Smooth muscle cell (in vitro differentiated cells): ENCODE data around the gene OSBPL10. TPM values are rescaled to one million over a fixed set of nuclear protein-coding genes. Genes with fewer than 3 reads are reported as not detected.

Source experiments
- DNase-seq: peaks from one replicate; lab custom pipeline; 2025; ENCODE audit not compliant: unreplicated experiment; lab: John Stamatoyannopoulos, UW
- H2AFZ ChIP-seq: fragments of 200-600 bp; sonication (generic); 2 replicates; pipeline ENCODE4 v1.6.0; 2016; ENCODE audit warnings: antibody characterized with exemption, low read depth, mild to moderate bottlenecking
- H3F3A ChIP-seq: fragments of 200-600 bp; sonication (generic); 2 replicates; pipeline ENCODE4 v1.6.0; 2017; ENCODE audit warnings: antibody characterized with exemption, low read depth
- H3K27ac ChIP-seq: fragments of 200-600 bp; sonication (generic); 2 replicates; pipeline ENCODE4 v1.5.1; 2016; ENCODE audit warnings: low read depth, mild to moderate bottlenecking
- H3K27me3 ChIP-seq: fragments of 200-600 bp; sonication (generic); 2 replicates; pipeline ENCODE4 v1.6.1; 2016; ENCODE audit warnings: low read depth, mild to moderate bottlenecking
- H3K36me3 ChIP-seq: fragments of 200-600 bp; sonication (generic); 2 replicates; pipeline ENCODE4 v1.5.1; 2016; ENCODE audit warnings: low read depth
- H3K4me1 ChIP-seq: fragments of 200-600 bp; sonication (generic); 2 replicates; pipeline ENCODE4 v1.5.1; 2016; ENCODE audit warnings: low read depth
- H3K4me2 ChIP-seq: fragments of 200-600 bp; sonication (generic); 2 replicates; pipeline ENCODE4 v1.6.0; 2016; ENCODE audit warnings: mild to moderate bottlenecking
- H3K4me3 ChIP-seq: fragments of 200-600 bp; sonication (generic); 2 replicates; pipeline ENCODE4 v1.5.1; 2016; ENCODE audit warnings: mild to moderate bottlenecking
- H3K79me2 ChIP-seq: fragments of 200-600 bp; sonication (generic); 2 replicates; pipeline ENCODE4 v1.6.0; 2016; ENCODE audit warnings: low read depth, mild to moderate bottlenecking
- H3K9ac ChIP-seq: fragments of 200-600 bp; sonication (generic); 2 replicates; pipeline ENCODE4 v1.6.0; 2016; ENCODE audit warnings: low read depth
- H3K9me3 ChIP-seq: fragments of 200-600 bp; sonication (generic); replicated peaks from 2 replicates; pipeline ENCODE4 v1.5.1; 2016; ENCODE audit warnings: low read depth
- H4K20me1 ChIP-seq: fragments of 200-600 bp; sonication (generic); 2 replicates; pipeline ENCODE4 v1.6.0; 2016; ENCODE audit warnings: low read depth
- CTCF ChIP-seq: fragments of 200-600 bp; sonication (generic); IDR thresholded peaks from 2 replicates; pipeline ENCODE4 v1.5.1; 2017; ENCODE audit warnings: borderline replicate concordance, mild to moderate bottlenecking, antibody characterized with exemption; ENCODE audit not compliant: insufficient read depth, poor library complexity, severe bottlenecking
- WGBS: methylation state at CpG from one replicate; pipeline ENCODE4 v1.1.7; 2016; ENCODE audit warnings: low lambda C conversion rate; 5-methylcytosine and 5-hydroxymethylcytosine counted together
- polyA plus RNA-seq: library from polyadenylated mRNA; unstranded; fragments of >200 nt; fragmentation: Nextera tagmentation; extraction: Ambion mirVana; gene quantifications from 2 replicates; pipeline ENCODE4 v1.2.1, GENCODE V29; 2016
- total RNA-seq: library from RNA; depleted of rRNA; stranded (reverse); fragments of >200 nt; gene quantifications from 2 replicates; pipeline ENCODE4 v1.2.3, GENCODE V29; 2014

OSBPL10 gene
- total and polyA plus RNA-seq, 2 experiments from 2014 or later, result 48.9 to 91.5 TPM

- Histone ChIP-seq H3K4me3 (no peak overlapping the region), H3K27me3 (no peaks in the 10 kb centered on the region), H3K4me2 (no peak overlapping the region), H3K36me3 (peaks cover 6% of the 10 kb centered on the region), H3F3A (no peaks in the 10 kb centered on the region), H3K9ac (no peak overlapping the region), H3K9me3 (no peaks in the 10 kb centered on the region), H3K79me2 (no peaks in the 10 kb centered on the region), H4K20me1 (no peaks in the 10 kb centered on the region), H3K27ac (no peak overlapping the region), H2AFZ (no peak overlapping the region), H3K4me1 (no peaks in the 10 kb centered on the region)
- 88% methylated on average over 9 of the region's 9 CpGs for WGBS
- TF ChIP-seq CTCF, result no peak
- DNase-seq, result no peak
Measured at GRCh38 chr3:31670722-31671121, 310.3 kb downstream of the OSBPL10 start.

- Histone ChIP-seq H3F3A (no peaks in the 10 kb centered on the region), H2AFZ (no peak overlapping the region), H3K27me3 (no peaks in the 10 kb centered on the region), H3K4me3 (no peak overlapping the region), H4K20me1 (no peaks in the 10 kb centered on the region), H3K4me2 (no peak overlapping the region), H3K79me2 (no peaks in the 10 kb centered on the region), H3K36me3 (peaks cover 6% of the 10 kb centered on the region), H3K4me1 (no peaks in the 10 kb centered on the region), H3K27ac (no peak overlapping the region), H3K9me3 (no peaks in the 10 kb centered on the region), H3K9ac (no peak overlapping the region)
- 100% methylated on average over 1 of the region's 1 CpG for WGBS
- no peak for TF ChIP-seq CTCF
- DNase-seq, result no peak
Measured at GRCh38 chr3:31670136-31670535, 310.9 kb downstream of the OSBPL10 start.

GRCh38 chr3:31668242-31668641 lies 312.8 kb downstream of the OSBPL10 start:
- Histone ChIP-seq H3K4me3 (no peak overlapping the region), H4K20me1 (no peaks in the 10 kb centered on the region), H3K9me3 (no peaks in the 10 kb centered on the region), H3K79me2 (no peaks in the 10 kb centered on the region), H3F3A (no peaks in the 10 kb centered on the region), H3K4me2 (no peak overlapping the region), H3K36me3 (peaks cover 6% of the 10 kb centered on the region), H3K27me3 (no peaks in the 10 kb centered on the region), H3K9ac (no peak overlapping the region), H2AFZ (no peak overlapping the region), H3K27ac (peak overlapping the region; percentile 89), H3K4me1 (no peaks in the 10 kb centered on the region)
- no peak for DNase-seq
- no peak for TF ChIP-seq CTCF
- 78% methylated on average over 4 of the region's 4 CpGs for WGBS

DNA sequence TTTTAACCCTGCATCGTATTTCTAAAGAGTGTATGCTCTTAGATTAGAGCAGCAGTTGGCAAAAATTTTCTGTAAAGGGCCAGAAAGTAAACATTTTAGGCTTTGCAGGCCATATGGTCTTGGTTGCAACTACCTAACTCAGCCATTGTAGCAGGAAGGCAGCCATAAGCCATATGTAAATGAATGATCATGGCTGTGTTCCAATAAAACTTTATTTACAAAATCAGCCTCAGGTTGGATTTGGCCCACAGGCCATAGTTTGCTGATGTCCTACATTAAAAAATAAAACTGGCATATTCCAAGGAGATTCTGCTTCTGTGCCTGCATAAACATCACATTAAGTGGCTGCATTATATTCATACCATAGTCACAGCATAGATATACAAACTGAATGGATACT lies 313.5 kb downstream of the OSBPL10 start:
- H3K4me3 ChIP-seq, result no peak overlapping the region
- H3K4me1 ChIP-seq, result no peaks in the 10 kb centered on the region
- H2AFZ ChIP-seq, result no peak overlapping the region
- H3F3A ChIP-seq, result no peaks in the 10 kb centered on the region
- no peak for DNase-seq
- H4K20me1 ChIP-seq, result no peaks in the 10 kb centered on the region
- H3K9ac ChIP-seq, result no peak overlapping the region
- H3K9me3 ChIP-seq, result no peaks in the 10 kb centered on the region
- no peaks in the 10 kb centered on the region for H3K27me3 ChIP-seq
- no peak overlapping the region for H3K4me2 ChIP-seq
- H3K36me3 ChIP-seq, result peaks cover 6% of the 10 kb centered on the region
- WGBS, result 97% methylated on average over 1 of the region's 1 CpG
- H3K27ac ChIP-seq, result peak overlapping the region; percentile 89
- TF ChIP-seq CTCF, result no peak
- no peaks in the 10 kb centered on the region for H3K79me2 ChIP-seq
